ENCODE data around the gene PCAT7.

The PCAT7 gene

GRCh38 chr9:94606646-94607422, 52.0 kb downstream of the PCAT7 start:
- DNase-seq: no peak

GRCh38 chr9:94607423-94607691, 52.5 kb downstream of the PCAT7 start:
- no peak for DNase-seq

- no peak for DNase-seq
Measured at GRCh38 chr9:94610181-94610606, 55.3 kb downstream of the PCAT7 start.

DNA sequence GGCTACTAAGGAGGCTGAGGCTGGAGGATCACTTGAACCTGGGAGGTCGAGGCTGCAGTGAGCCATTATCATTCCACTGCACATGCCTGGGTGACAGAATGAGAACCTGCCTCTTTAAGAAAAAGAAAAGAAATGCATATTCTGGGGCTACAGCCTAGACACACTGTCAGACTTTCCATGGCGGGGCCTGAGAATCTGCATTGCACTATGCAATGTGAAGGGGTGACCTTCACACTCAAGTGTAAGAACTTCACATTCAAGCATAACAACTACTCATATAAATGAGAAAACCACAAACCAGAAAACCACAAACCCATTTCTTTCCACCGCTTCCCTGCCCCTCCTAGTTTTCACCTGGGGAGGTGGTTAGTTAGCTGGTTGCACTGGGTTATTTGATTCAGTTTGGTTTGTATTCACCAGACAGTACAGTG, 56.8 kb downstream of the PCAT7 start:
- peak; percentile 61 for DNase-seq

GRCh38 chr9:94612071-94612470, 57.2 kb downstream of the PCAT7 start:
- DNase-seq: no peak

GRCh38 chr9:94613003-94613402, 58.1 kb downstream of the PCAT7 start:
- DNase-seq: no peak

GRCh38 chr9:94619026-94619425, 64.1 kb downstream of the PCAT7 start:
- DNase-seq: no peak

Data from RPMI8226 (cell line).